Measurements from ENCODE around the gene PCDHGA5.

DNA sequence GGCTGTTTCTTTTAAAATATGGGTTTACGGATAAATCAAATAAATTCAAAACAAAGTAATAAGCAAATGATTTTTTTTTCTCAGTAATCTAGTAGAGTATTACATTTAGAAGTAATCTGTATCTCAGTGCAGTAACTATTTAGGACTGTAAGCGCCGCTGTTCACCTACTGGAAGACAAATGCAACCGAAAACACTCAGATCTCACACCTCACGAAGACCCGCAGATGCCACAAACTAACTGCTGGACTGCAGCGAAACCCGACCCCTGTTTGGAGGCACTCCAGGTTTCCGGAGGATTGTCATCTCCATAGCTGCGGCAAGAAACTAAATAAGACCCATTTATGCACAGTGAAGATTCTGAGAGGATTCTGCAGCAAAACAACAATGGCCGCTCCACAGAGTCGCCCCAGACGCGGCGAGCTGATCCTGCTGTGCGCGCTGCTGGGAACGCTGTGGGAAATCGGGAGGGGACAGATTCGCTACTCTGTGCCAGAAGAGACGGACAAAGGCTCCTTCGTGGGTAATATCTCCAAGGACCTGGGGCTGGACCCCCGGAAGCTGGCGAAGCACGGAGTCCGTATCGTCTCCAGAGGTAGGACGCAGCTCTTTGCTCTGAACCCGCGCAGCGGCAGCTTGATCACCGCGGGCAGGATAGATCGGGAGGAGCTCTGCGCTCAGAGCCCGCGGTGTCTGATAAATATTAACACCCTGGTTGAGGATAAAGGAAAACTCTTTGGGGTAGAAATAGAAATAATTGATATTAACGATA is 28.7 kb downstream of the PCDHGA5 start, which contains the start of gene PCDHGA8:
- TF ChIP-seq CBX8 (IDR thresholded peaks at IDR 0.05; ENCODE audit: borderline replicate concordance, low read depth, low read length) (no peak), HDAC6 (IDR thresholded peaks at IDR 0.05; ENCODE audit: low read depth, low read length) (no peak), SP2 (IDR thresholded peaks at IDR 0.05; ENCODE audit: low read length) (no peak), GTF2F1 (IDR thresholded peaks at IDR 0.05; ENCODE audit: borderline replicate concordance, low read depth, low read length) (no peak), EP300 (IDR thresholded peaks at IDR 0.05; ENCODE audit: borderline replicate concordance in 1 of 2, low read depth in 2 of 2, low read length in 2 of 2) (no peak)
- TF ChIP-seq, protein P1, sequence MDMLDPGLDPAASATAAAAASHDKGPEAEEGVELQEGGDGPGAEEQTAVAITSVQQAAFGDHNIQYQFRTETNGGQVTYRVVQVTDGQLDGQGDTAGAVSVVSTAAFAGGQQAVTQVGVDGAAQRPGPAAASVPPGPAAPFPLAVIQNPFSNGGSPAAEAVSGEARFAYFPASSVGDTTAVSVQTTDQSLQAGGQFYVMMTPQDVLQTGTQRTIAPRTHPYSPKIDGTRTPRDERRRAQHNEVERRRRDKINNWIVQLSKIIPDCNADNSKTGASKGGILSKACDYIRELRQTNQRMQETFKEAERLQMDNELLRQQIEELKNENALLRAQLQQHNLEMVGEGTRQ (IDR thresholded peaks at IDR 0.05; ENCODE audit: low read length), result no peak
- TF ChIP-seq, protein P2, sequence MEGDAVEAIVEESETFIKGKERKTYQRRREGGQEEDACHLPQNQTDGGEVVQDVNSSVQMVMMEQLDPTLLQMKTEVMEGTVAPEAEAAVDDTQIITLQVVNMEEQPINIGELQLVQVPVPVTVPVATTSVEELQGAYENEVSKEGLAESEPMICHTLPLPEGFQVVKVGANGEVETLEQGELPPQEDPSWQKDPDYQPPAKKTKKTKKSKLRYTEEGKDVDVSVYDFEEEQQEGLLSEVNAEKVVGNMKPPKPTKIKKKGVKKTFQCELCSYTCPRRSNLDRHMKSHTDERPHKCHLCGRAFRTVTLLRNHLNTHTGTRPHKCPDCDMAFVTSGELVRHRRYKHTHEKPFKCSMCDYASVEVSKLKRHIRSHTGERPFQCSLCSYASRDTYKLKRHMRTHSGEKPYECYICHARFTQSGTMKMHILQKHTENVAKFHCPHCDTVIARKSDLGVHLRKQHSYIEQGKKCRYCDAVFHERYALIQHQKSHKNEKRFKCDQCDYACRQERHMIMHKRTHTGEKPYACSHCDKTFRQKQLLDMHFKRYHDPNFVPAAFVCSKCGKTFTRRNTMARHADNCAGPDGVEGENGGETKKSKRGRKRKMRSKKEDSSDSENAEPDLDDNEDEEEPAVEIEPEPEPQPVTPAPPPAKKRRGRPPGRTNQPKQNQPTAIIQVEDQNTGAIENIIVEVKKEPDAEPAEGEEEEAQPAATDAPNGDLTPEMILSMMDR (IDR thresholded peaks at IDR 0.05; ENCODE audit: control extremely low read depth in 1 of 3, insufficient read depth in 1 of 3, low read depth in 1 of 3, low read length in 3 of 3), result no peak
- TF ChIP-seq, protein P3, sequence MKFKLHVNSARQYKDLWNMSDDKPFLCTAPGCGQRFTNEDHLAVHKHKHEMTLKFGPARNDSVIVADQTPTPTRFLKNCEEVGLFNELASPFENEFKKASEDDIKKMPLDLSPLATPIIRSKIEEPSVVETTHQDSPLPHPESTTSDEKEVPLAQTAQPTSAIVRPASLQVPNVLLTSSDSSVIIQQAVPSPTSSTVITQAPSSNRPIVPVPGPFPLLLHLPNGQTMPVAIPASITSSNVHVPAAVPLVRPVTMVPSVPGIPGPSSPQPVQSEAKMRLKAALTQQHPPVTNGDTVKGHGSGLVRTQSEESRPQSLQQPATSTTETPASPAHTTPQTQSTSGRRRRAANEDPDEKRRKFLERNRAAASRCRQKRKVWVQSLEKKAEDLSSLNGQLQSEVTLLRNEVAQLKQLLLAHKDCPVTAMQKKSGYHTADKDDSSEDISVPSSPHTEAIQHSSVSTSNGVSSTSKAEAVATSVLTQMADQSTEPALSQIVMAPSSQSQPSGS (IDR thresholded peaks at IDR 0.05; ENCODE audit: low read length), result no peak

Measured in H1 (cell line).